HG03025 (cell line): Measurements from ENCODE around the gene WEE2.
"Not testable (repeated sequence)": the region's sequence is repeated elsewhere in the genome, so short reads cannot be mapped to it uniquely, and the experiment has no call there.

ENCODE experiments used
- ATAC-seq: cut with Tn5 transposase; IDR thresholded peaks from one replicate; pipeline ENCODE4 v1.9.1; 2021; ENCODE audit warnings: mild to moderate bottlenecking, moderate library complexity; ENCODE audit not compliant: unreplicated experiment, low FRiP score

The WEE2 gene

GRCh38 chr7:141710301-141710700 lies 2.1 kb downstream of the WEE2 start:
- no peak for ATAC-seq

GRCh38 chr7:141712603-141713255 lies 4.6 kb downstream of the WEE2 start:
- no peak for ATAC-seq

- no peak for ATAC-seq
Observed at GRCh38 chr7:141713890-141714289, 5.7 kb downstream of the WEE2 start.

GRCh38 chr7:141714571-141714970 lies 6.4 kb downstream of the WEE2 start:
- ATAC-seq, result no peak

- ATAC-seq, result no peak
Observed at GRCh38 chr7:141715018-141715417, 6.9 kb downstream of the WEE2 start.

GRCh38 chr7:141715794-141716689 lies 7.9 kb downstream of the WEE2 start:
- ATAC-seq, result no peak

- ATAC-seq, result no peak
Observed at GRCh38 chr7:141717450-141717849, 9.3 kb downstream of the WEE2 start.

- ATAC-seq, result no peak
Observed at GRCh38 chr7:141722529-141722928, 14.4 kb downstream of the WEE2 start.

- no peak for ATAC-seq
Observed at GRCh38 chr7:141729020-141729419, 20.9 kb downstream of the WEE2 start.

- ATAC-seq, result no peak
Observed at GRCh38 chr7:141731476-141732149, 23.5 kb downstream of the WEE2 start.

- no peak for ATAC-seq
Observed at GRCh38 chr7:141737118-141737835, 29.1 kb downstream of the WEE2 start.

- peak; percentile 93 for ATAC-seq
Observed at GRCh38 chr7:141737836-141738591, 29.9 kb downstream of the WEE2 start, which contains the start of gene SSBP1. Gene SSBP1 (plus strand): TSS chr7:141738358. CDS start chr7:141739167, 809 bp downstream.

- ATAC-seq, result no peak
Observed at GRCh38 chr7:141738592-141739013, 30.4 kb downstream of the WEE2 start.

- no peak for ATAC-seq
Observed at GRCh38 chr7:141739250-141739649, 31.1 kb downstream of the WEE2 start.

- no peak for ATAC-seq
Observed at GRCh38 chr7:141742229-141742628, 34.1 kb downstream of the WEE2 start.

- ATAC-seq, result no peak
Observed at GRCh38 chr7:141744131-141744530, 36.0 kb downstream of the WEE2 start.

GRCh38 chr7:141748396-141748795 lies 40.2 kb downstream of the WEE2 start:
- ATAC-seq, result no peak

- ATAC-seq, result not testable (repeated sequence)
Observed at GRCh38 chr7:141751904-141752303, 43.8 kb downstream of the WEE2 start.

GRCh38 chr7:141752634-141753033 lies 44.5 kb downstream of the WEE2 start:
- no peak for ATAC-seq

GRCh38 chr7:141754939-141755338 lies 46.8 kb downstream of the WEE2 start:
- ATAC-seq, result no peak
